HG03175 (cell line): ENCODE data around the gene PSMA8.
"Not testable (repeated sequence)": the region's sequence is repeated elsewhere in the genome, so short reads cannot be mapped to it uniquely, and the experiment has no call there.

Source experiments
- ATAC-seq: cut with Tn5 transposase; IDR thresholded peaks from one replicate; pipeline ENCODE4 v1.9.1; 2021; ENCODE audit warnings: mild to moderate bottlenecking, moderate library complexity; ENCODE audit not compliant: unreplicated experiment

The PSMA8 gene

DNA sequence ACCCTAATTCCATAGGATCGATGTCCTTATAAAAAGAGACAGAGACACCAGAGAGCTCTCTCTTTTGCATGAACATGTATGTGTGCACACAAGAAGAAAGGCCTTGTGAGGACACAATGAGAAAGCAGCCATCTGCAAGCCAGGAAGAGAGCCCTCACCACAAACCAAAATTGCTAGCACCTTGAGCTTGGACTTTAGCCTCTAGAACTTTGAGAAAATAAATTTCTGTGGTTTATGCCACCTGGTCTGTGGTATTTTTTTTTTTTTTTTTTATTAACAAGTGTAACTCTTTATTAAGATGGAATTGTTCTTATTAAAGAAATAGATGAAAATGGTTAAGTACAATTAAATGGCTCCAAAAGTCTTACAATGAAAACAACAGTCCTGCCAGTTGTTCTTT is 33.9 kb downstream of the PSMA8 start:
- ATAC-seq = peak; percentile 94

DNA sequence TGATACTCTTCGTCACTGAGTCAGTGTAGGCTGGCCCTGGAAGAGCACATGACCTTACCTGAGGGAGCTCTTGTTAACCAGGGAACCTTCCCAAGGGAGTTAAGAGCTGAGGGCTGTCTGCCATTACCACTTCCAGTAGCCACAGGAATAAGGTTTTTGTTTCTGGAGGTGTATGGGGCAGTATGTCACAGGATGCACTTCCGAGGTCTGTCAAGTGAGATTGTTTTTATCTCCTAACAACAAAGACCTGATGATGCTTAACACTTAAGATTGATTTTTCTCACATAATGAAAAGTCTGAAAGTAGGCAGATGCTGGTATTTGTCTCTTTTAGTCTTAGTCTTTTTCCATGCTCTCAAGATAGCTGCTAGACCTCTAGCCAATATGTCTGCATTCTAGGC is 41.8 kb downstream of the PSMA8 start:
- ATAC-seq = no peak

DNA sequence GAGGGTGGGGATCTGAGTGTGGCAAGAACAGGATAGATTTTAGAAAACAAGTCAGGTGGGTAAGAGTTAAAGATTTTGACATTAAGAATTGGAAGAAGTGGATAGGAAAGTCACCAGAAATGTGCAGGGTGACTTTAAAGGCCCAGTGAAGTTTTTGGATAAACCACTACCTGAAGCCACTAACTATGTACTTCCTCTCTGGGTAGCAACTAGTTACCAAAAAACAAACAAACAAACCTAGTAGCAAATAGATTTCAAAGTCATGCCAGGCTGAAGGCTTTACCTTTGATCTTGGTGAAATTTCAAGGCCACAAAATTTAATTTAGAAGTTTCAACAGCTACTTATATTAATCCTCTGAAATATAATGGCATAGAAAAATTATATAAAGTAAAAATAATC is 42.5 kb downstream of the PSMA8 start:
- ATAC-seq = no peak

DNA sequence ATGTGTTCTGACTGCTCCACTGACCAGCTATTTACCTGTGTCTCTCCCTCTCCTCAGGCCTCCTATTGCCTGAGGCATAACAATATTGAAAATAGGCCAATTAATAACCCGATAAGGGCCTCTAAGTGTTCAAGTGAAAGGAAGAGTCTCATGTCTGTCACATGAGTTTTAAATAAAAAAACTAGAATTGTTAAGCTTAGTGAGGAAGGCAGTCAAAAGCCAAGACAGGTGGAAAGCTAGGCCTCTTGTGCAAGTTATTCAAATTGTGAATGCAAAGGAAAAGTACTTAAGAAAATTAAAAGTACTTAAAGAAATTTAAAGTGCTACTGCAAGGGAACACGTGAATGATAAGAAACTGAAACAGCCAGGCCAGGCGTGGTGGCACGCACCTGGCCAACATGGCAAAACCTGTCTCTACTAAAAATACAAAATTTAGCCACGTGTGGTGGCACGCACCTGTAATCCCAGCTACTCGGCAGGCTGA is 47.7 kb downstream of the PSMA8 start:
- ATAC-seq = no peak

DNA sequence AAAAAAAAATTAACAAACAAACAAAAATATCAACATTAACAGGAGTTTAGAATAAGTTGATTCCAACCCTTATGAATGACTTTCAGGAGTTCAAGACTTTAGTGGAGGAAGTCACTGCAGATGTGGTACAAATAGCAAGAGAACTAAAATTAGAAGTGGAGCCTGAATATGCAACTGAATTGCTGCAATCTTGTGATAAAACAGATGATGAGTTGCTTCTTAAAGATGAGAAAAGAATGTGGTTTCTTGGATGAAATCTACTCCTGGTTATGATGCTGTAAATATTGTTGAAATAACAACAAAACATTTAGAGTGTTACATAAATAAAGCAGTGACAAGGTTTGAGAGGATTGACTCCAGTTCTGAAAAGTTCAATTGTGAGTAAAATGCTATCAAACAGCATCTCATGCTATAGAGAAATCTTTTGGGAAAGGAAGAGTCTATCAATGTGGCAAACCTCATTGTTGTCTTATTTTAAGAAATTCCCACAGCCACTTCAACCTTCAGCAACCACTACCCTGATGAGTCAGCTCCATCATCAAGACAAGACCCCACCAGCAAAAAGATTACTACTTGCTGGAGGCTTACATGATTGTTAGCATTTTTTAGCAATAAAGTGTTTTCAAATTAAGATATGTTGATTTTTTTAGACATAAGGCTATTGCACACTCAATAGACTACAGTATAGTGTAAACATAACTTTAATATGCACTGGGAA is 49.9 kb downstream of the PSMA8 start:
- ATAC-seq = no peak

DNA sequence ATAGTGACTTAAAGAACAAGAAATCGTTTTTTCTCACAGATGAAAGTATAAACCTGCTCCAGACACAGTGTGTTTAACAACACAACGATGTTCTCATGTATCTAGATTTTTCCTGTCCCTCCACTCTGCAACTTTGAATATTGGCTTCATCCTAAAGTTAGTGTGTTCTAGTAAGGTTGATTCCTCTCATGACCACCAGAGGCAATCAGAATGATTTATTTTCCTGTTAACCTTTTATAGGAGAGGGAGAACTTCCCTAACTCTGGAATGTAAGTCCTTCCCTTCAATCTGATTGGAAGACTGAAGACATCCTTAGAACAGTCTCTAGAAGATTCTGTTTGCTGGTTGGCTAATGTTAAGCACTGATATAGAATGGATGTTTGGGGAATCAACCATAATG is 51.6 kb downstream of the PSMA8 start:
- no peak for ATAC-seq

DNA sequence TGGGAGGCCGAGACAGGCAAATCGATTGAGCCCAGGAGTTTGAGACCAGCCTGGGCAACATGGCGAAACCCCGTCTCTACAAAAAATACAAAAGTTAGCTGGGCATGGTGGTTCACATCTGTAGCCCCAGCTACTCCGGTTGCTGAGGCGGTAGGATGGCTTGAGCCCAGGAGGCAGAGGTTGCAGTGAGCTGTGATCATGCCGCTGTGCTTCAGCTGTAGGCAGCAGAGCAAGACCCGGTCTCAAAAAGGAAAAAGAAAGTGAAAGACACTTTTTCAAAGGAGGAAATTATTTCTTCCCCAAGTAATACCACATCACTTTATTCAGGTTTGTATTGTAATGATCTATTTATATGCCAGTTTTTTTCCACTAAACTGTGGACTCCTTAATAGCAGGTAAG is 56.8 kb downstream of the PSMA8 start:
- peak; percentile 87 for ATAC-seq

DNA sequence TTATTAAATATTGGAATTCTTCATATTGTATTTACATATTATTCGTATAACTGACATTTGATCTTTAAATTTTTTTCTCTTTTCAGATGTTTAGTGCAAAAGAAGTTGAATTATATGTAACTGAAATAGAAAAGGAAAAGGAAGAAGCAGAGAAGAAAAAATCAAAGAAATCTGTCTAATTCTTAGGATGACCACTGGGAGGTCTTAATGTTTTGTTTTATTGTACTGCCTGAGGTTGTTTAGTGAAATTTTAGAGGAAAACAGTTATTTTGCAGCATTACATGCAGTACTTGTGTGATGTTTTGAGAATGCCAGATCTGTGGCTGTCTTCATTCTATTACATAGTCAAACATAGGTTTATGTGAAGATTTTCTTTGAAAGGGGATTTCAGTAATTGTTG is 58.6 kb downstream of the PSMA8 start:
- no peak for ATAC-seq

DNA sequence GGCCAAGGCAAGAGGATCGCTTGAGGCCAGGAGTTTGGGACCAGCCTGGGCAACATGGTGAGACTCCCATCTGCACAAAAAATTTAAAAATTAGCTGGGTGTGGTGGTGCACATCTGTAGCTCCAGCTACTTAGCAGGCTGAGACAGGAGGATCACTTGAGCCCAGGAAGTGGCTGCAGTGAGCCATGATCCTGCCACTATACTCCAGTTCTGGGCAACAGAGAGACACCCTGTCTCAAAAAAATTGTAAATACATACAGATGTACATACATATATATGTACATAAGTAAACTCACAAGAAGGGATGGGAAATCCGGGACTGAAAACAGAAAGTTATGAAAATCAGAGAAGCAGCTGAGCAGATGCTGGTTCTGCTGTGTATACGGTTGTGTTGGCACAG is 62.9 kb downstream of the PSMA8 start:
- ATAC-seq = no peak

DNA sequence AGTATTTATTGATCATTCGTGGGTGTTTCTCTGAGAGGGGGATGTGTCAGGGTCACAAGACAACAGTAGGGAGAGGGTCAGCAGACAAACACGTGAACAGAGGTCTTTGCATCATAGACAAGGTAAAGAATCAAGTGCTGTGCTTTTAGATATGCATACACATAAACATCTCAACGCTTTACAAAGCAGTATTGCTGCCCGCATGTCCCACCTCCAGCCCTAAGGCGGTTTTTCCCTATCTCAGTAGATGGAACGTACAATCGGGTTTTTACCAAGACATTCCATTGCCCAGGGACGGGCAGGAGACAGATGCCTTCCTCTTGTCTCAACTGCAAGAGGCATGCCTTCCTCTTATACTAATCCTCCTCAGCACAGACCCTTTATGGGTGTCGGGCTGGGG is 68.3 kb downstream of the PSMA8 start:
- ATAC-seq = not testable (repeated sequence)

DNA sequence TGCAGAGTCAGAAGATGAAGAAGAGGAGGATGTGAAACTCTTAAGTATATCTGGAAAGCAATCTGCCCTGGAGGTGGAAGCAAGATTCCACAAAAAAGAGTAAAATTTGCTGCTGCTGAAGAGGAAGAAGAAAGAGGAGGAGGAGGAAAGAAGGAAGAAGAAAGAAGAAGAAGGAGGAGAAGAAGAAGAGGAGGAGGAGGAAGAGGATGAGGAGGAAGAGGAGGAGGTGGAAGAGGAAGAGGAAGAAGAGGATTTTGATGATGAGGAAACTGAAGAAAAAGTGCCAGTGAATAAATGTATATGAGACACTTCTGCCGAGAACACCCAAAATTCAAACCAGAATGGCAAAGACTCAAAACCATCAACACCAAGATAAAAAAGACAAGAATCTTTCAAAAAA is 71.6 kb downstream of the PSMA8 start:
- no peak for ATAC-seq

DNA sequence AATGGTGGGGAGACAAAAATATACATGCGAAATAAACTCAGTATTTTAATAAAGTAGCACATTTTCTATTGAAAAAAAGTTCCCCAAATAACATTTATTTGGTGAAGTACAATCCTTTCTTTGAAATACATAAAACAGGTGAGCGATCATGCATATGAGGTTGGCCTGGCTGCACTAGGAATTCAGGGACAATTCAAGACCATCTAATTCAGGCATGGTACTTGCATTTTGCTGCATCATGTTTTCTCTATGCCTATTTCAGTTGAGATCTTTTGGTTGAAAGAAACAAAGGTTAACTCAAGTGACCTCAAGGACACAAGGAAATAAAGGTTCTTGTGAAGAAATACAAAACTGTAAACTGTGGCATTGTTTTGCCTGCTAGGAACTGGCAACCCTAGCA is 72.8 kb downstream of the PSMA8 start:
- ATAC-seq = no peak

DNA sequence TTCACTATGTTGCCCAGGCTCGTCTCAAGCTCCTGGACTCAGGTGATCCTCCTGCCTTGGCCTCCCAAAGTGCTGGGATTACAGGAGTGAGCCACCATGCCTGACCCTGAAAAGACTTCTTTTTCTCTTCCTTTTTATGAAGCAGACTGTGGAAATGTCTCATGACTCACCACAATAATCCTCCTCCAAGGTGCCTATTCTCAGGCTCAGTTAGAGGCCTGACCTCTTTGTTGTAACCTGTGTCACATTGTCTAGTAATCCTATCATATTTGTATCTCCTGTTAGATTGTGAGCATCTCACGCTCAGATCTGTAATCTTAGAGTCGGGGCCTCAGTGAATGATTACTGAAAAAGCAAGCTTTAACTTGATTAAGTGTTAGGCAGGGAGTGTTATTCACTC is 74.3 kb downstream of the PSMA8 start:
- no peak for ATAC-seq

DNA sequence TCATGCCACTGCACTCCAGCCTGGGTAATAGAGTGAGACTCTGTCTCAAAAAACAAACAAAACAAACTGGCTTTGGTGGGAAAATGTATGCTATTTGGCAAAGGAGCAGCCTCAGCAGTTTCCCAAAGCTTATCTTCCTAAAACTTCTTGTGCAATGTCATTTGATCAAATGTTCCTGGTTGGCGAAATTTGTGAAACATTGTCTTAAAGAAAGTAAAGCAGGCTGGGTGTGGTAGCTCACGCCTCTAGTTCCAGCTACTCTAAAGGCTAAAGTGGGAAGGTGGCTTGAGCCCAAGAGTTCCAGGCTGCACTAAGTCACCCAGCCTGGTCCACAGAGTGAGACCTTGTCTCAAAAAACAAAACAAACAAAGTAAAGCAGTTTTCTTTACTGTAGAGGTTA is 75.3 kb downstream of the PSMA8 start:
- no peak for ATAC-seq

DNA sequence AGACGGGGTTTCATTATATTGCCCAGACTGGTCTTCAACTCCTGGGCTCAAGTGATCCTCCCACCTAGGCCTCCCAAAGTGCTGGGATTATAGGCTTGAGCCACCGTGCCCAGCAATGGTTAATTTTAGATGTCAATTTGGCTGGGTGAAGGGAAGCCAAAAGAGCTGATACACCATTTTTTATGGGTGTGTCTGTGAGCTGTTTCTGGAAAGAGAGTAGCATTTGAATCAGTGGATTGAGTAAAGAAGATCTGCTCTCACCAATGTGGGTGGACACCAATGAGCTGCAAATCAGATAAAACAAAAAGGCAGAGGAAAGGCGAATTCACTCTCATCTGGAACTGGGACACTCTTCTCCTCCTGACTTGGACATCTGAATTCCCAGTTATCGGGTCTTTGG is 76.5 kb downstream of the PSMA8 start:
- ATAC-seq = no peak

DNA sequence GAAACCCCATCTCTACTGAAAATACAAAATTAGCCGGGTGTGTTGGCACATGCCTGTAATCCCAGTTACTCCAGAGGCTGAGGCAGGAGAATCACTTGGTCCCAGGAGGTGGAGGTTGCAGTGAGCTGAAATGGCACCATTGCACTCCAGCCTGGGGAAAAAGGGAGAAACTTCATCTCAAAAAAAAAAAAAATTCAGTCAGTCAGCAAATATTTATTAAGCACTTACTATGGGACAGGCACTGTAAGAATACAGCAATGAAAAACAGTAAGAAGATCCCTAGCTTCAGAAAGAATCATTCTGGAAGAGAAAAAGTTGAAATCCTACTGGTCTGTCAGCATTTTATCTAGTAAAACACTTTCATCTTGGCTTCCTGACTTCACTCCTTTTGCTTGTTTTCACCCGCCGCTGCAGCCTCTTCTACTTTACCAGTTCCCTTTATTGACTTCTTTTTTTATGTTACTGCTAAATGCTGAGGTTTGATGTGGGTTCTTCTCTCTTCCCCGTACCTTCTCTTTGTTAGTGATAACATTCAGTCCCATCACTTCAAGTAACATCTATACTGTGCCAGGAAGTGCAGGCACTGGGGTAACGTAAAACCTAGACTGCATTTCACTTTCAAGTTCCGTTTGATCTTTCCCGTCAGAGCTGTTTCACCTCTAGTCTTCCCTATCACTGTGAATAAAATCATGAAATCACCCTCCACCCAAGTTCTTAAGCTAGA is 81.7 kb downstream of the PSMA8 start:
- ATAC-seq = peak; percentile 95

DNA sequence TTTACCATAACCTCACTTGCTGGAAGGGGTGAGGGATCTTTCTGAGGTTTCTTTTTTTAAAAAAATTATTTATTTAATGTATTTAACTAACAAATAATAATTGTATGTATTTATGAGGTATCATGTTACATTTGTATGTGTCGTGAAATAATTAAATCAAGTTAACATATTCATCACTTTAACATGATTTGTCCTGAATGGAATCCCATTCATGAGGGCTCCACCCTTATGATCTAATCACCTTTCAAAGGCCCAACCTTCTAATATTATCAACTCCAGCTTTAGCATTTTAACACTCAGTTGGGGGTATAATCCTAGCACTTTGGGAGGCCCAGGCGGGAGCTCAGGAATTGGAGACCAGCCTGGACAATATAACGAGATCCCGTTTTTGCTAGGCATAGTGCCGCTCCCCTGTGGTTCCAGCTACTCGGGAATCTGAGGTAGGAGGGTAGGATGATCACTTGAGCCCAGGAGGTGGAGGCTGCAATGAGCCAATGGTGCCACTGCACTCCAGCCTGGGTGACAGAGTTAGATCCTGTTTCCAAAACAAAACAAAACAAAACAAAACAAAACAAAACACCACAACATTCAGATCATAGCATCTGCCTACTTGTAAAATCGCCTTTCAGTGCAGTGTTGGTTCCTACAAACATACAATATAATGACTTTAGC is 91.5 kb downstream of the PSMA8 start:
- ATAC-seq = no peak

DNA sequence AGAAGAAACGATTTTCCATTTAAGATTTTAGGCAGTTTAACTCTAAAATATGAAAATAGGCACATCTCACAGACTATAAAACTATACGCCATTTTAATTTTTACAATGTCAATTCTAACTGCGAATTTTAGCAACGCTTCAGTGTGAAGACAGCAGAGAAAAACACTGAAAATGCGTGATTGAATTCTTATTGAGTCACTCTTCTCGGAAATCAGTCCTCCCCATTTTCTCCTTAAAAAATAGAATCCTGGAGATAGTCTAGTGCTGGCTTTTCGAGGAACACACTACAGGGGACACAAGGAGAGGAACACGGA is 92.2 kb downstream of the PSMA8 start:
- ATAC-seq = no peak

DNA sequence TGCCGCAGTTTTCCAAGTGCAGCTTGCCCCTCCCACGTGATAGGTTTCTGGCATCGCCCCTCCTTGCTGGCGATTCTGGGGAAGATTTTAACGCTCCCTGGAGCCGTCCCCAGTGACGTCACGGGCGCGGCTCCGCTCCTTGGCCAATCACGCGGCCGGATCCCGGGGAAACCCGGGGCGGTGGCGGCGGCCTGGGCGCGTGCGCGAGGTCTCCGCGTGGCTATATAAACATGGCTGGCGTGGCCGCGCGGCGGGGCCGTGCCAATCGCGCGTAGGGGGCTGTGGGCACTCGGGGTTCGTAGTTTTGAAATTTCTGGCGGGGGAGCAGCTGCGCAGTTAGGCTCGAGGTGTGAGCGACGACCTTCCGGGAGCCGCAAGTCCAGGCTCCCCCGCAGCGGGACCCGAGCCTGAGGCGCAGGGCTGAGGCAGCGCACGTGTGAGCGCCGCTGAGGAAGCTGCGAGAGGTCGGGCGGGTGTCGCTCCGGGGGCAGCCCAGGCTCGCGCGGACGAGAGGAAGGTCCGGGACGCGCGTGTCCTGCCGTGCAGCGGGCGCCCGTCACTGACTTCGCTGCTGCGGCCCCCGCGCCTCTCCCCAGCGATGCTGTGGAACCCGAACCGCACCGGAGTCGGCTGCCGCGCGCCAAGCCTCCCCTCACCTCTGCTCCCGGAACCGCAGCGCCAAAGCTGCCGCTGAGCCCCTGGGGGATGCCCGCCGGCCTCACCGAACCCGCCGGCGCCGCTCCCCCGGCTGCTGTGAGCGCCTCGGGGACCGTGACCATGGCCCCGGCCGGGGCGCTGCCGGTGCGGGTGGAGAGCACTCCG is 92.8 kb downstream of the PSMA8 start, which contains the start of gene TAF4B:
Gene TAF4B (plus strand): TSS at position 217 of the 822 bp plus-strand sequence. CDS start 489 bp downstream, at position 706.
- ATAC-seq = peak; percentile 86

DNA sequence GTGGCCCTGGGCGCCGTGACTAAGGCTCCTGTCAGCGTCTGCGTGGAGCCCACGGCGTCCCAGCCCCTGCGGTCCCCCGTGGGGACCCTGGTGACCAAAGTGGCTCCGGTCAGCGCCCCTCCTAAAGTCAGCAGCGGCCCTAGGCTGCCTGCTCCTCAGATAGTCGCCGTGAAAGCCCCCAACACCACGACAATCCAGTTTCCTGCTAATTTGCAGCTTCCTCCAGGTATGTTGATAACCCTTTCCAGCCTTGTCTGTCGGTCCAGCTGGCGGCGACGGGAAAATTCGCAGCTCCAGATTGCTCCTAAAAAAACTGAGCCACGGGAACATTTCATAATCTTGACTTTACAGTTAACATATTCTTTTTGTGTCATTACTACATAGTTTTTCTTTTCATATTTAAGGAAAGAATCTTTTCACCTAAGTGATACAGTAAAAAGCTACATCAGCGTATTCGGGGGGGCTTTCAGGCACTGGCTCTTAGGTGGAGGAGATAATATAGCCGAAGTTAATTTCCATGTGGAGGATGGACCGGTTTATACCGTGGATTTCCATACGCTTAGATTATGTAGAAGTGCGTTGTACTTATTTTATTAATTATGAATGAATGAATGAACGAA is 93.5 kb downstream of the PSMA8 start:
- ATAC-seq = no peak
